ENCODE results near the gene PPM1J. TPM values are rescaled to one million over a fixed set of nuclear protein-coding genes. Genes with fewer than 3 reads are reported as not detected.

PPM1J gene
- total and polyA plus RNA-seq, 2 of the 13 experiments (the other 11 are each of a cell fraction or from before 2014, with no cell fraction given), result 0.07 to 0.22 TPM

GRCh38 chr1:112673592-112674439 is 41.3 kb downstream of the PPM1J start (continued):
- 0 out of 2 replicates have a peak, but pooled peaks have one; percentile 53 for TF ChIP-seq ZNF710 (CRISPR knock-in tag; IDR thresholded peaks at IDR 0.05; ENCODE audit: borderline replicate concordance)
- 0 out of 2 replicates have a peak, but pooled peaks have one; percentile 15 for TF ChIP-seq TFE3 (CRISPR knock-in tag; IDR thresholded peaks at IDR 0.05)
- TF ChIP-seq KLF9 (CRISPR knock-in tag; IDR thresholded peaks at IDR 0.05; ENCODE audit: low read depth), result peak; percentile 72; the same call in 1 of the 2 replicates
- no peak for TF ChIP-seq PREB (CRISPR knock-in tag; IDR thresholded peaks at IDR 0.05)
- 0 out of 2 replicates have a peak, but pooled peaks have one; percentile 63 for TF ChIP-seq ZNF564 (CRISPR knock-in tag; IDR thresholded peaks at IDR 0.05)
- 0 out of 2 replicates have a peak, but pooled peaks have one; percentile 22 for TF ChIP-seq FOXK1 (CRISPR knock-in tag; IDR thresholded peaks at IDR 0.05; ENCODE audit: borderline replicate concordance, low read depth)
- peak; percentile 23 for TF ChIP-seq YY1 (IDR thresholded peaks at IDR 0.05; ENCODE audit: insufficient read depth, insufficient replicate concordance, low read depth, low read length)
- peak; percentile 39; the same call in 1 of the 2 replicates for TF ChIP-seq SMC3 (IDR thresholded peaks at IDR 0.05; ENCODE audit: low read length)
- TF ChIP-seq ZNF281 (CRISPR knock-in tag; IDR thresholded peaks at IDR 0.05; ENCODE audit: borderline replicate concordance), result 0 out of 2 replicates have a peak, but pooled peaks have one; percentile 49
- TF ChIP-seq RBM22 (optimal IDR thresholded peaks at IDR 0.05; ENCODE audit: low read length), result peak; percentile 94
- TF ChIP-seq ZFP62 (CRISPR knock-in tag; IDR thresholded peaks at IDR 0.05), result no peak
- TF ChIP-seq ZNF317 (CRISPR knock-in tag; IDR thresholded peaks at IDR 0.05), result 0 out of 2 replicates have a peak, but pooled peaks have one; percentile 52
- 0 out of 2 replicates have a peak, but pooled peaks have one; percentile 11 for TF ChIP-seq ETV5 (CRISPR knock-in tag; IDR thresholded peaks at IDR 0.05; ENCODE audit: borderline replicate concordance)
- TF ChIP-seq ZNF792 (CRISPR knock-in tag; IDR thresholded peaks at IDR 0.05), result 0 out of 2 replicates have a peak, but pooled peaks have one; percentile 57
- no peak for TF ChIP-seq SNAPC2 (CRISPR knock-in tag; IDR thresholded peaks at IDR 0.05)
- TF ChIP-seq PPARG (CRISPR knock-in tag; conservative IDR thresholded peaks at IDR 0.05), result peak; percentile 44; the same call in 1 of the 2 replicates
- 0 out of 2 replicates have a peak, but pooled peaks have one; percentile 8 for TF ChIP-seq STAT5B (CRISPR knock-in tag; IDR thresholded peaks at IDR 0.05)
- no peak for TF ChIP-seq CREB1 (IDR thresholded peaks at IDR 0.05)
- TF ChIP-seq CREB1 (CRISPR knock-in tag; IDR thresholded peaks at IDR 0.05), result 0 out of 2 replicates have a peak, but pooled peaks have one; percentile 47
- TF ChIP-seq TCF12 (IDR thresholded peaks at IDR 0.05), result no peak
- 0 out of 2 replicates have a peak, but pooled peaks have one; percentile 56 for TF ChIP-seq TCF12 (CRISPR knock-in tag; IDR thresholded peaks at IDR 0.05)
- 0 out of 2 replicates have a peak, but pooled peaks have one; percentile 60 for TF ChIP-seq ERF (CRISPR knock-in tag; IDR thresholded peaks at IDR 0.05)

All from HepG2 (cell line).